Measurements from ENCODE around the gene ACTL8.

DNA sequence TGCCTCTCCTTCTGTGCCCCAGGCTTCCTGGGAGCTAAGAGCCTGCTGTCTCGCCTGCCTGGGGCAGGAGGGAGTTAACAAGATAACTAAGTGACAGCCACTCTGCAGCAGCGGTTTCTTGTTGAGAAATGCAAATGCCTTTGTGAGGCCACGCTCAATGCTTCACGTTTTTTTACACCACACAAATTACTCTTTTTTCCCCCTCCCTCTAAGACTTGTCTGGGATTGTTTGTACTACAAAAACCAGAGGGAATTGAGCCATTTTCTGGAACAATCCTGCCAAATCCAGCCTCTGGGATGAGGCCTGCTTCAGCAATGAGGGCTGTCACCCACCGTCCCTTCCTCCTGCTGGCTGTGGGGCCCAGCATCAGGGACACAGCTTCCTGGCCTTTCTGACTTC lies 119.6 kb downstream of the ACTL8 start:
- no peak for TF ChIP-seq CTCF (IDR thresholded peaks at IDR 0.05; ENCODE audit: insufficient read depth, low read length)
- TF ChIP-seq POLR2AphosphoS5 (IDR thresholded peaks at IDR 0.05; ENCODE audit: low read depth), result no peak
- no peak for TF ChIP-seq GABPA (IDR thresholded peaks at IDR 0.05; ENCODE audit: low read depth)
